ENCODE measurements around the gene RAPGEF2.
A peak's percentile ranks its signal among the peaks of the same experiment; 100 is the strongest.
"Not testable (repeated sequence)": the region's sequence is repeated elsewhere in the genome, so short reads cannot be mapped to it uniquely, and the experiment has no call there.

RAPGEF2 gene

GRCh38 chr4:159281771-159282170 lies 178.9 kb downstream of the RAPGEF2 start:
- no peak for DNase-seq (ENCODE audit: low read depth)

DNA sequence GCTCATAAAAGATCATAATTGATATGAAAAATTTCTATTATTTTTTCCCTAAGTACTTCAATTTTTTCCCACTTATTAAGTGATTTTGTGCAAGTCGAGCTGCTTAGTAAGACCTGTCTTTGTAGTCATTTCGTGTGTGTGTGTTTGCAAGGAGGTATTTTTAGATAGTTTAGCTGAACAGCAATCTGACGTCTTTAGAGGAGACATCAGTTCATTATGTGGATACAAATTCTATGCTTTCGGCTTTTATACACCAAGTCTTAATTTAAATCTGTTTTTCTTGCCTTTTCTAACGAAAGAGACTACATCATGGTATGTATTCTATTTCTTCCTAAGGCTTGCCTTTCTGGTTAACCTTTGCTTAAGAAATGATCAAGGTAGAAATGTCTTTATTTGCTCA lies 179.4 kb downstream of the RAPGEF2 start:
- DNase-seq (ENCODE audit: low read depth): no peak

DNA sequence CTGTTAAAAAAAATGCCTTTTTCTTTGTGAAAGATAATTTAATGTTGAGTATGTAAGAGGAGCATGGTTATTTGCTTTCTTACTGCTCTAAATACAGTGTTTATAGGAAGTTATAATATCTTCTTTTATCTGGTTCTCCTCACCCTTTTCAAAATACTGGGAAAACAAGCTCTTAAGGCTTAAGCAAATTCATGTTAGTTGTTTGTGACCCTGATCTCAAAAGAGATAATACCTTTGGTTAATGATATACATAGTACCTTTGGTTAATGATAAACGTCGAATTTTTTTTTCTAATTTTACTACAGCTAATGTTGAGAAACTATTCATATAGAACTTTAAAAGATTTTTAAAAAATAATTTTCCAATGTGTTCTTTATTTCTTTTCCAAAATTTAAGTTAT lies 180.1 kb downstream of the RAPGEF2 start:
- no peak for DNase-seq (ENCODE audit: low read depth)

GRCh38 chr4:159283696-159284095 lies 180.8 kb downstream of the RAPGEF2 start:
- peak; percentile 68 for DNase-seq (ENCODE audit: low read depth)

GRCh38 chr4:159284113-159284512 lies 181.2 kb downstream of the RAPGEF2 start:
- no peak for DNase-seq (ENCODE audit: low read depth)

DNA sequence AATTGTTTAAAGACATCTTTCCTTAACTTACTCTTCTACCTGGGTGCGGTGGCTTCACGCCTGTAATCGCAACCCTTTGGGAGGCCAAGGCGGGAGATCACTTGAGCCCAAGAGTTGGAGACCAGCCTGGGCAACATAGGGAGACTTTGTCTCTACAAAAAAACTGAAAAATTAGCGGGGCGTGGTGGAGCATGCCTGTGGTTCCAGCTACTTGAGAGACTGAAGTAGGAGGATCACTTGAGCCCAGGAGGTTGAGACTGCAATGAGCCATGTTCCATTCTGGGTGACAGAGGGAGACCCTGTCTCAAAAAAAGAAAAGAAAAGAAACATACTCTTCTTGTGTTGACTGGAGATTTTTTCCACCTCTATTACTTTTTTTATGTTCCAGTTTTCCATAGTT lies 181.9 kb downstream of the RAPGEF2 start:
- DNase-seq (ENCODE audit: low read depth): no peak

GRCh38 chr4:159287767-159288166 lies 184.9 kb downstream of the RAPGEF2 start:
- no peak for DNase-seq (ENCODE audit: low read depth)

- DNase-seq (ENCODE audit: low read depth): no peak
These were observed 186.8 kb downstream of the RAPGEF2 start for GRCh38 chr4:159289682-159290081.

DNA sequence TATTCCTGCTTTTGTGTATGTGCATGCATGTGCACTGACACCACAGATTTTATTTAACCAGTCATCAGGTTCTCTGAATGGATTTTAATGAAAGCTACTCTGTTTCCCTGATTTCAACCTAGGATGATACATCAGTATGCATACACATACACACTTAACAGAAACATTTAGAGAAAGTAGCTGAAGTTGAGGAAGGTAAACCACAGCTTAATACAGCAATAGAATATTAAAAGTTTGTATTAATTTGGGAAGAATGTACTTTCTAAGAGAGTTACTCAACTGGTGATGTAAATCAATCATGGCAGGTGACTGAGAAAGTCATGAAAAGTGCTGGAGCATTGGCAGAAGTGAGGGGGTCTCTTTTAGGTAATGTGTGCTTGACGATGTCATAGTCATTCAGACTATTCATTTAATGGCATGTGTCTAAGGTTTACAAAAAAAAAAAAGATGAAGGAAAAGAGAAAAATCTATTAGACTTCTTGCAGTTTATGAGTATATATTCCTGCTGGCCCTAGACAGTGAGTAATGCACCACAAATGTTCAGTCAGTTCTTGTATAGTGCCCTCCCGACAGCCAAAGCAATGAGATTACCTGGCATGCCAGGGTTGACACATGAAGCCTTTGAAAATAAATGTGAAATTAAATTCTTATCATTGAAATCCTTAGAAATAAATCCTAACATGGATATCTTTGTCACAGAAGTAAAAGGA lies 187.6 kb downstream of the RAPGEF2 start:
- DNase-seq (ENCODE audit: low read depth): no peak

GRCh38 chr4:159291176-159291575 lies 188.3 kb downstream of the RAPGEF2 start:
- DNase-seq (ENCODE audit: low read depth): no peak

DNA sequence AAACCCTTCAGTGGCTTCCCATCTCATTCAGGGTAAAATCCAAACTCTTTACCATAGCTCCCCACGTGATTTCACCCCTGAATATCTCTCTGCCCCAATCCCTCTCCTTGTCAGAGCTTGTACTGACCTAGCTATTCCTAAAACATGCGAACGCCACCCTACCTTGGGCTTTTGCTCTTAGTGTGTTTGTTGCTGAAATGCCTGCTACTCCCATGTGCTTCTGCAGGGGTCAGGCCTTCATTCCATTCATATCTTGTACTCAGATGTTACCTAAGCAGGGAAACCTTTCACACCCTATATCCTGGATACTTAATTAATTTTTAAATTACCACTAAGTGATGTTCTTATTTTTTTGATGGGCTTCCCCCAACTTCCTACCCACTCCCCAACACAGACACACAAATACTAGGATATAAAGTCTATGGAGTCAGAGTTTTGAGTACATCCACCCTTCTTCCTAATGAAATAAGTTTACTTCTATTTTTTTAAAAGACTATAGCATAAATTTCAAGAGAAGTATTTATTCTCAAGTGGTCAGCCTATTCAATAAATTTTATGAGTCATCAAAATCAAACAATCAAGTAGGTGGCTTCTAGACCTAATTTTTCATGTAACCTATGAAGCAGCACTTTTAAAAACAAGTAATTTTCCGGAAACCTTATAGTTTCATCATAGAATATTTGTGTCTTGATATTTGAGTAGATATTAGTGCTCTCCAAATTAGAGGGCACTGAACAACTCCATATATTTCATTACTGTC lies 189.4 kb downstream of the RAPGEF2 start:
- no peak for DNase-seq (ENCODE audit: low read depth)

DNA sequence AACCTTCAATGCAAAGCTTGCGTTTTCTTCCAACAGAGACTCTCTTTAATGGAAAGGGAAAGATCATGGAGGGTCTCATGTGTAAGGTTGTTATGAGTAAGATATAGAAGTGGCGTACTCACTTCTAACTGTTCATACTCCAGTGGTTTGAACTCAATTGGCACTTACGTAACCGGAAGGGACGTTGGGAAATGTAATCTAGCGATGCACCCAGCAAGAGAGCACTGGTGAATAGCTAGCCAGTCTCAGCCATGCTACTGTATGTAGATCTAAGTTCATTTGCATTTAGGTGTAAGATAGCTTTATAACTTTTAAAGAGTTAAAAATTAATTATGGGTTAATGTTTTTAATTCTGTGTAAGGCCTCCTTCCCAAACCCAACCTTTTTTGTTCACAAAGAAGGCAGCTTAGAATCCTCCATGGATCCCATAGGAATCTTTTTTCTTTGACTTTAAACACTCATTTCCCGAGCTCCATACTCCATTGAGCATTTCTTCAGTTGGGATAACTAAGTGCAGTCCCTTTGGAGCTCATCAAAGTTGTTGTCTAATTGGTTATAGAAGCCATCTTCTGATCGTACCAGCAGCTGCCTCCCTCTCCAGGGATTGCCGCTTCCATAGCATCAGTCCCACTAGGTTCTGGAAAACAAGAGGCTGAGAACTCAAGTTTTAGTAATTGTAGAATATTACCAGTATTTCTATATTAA lies 191.1 kb downstream of the RAPGEF2 start:
- no peak for DNase-seq (ENCODE audit: low read depth)

DNA sequence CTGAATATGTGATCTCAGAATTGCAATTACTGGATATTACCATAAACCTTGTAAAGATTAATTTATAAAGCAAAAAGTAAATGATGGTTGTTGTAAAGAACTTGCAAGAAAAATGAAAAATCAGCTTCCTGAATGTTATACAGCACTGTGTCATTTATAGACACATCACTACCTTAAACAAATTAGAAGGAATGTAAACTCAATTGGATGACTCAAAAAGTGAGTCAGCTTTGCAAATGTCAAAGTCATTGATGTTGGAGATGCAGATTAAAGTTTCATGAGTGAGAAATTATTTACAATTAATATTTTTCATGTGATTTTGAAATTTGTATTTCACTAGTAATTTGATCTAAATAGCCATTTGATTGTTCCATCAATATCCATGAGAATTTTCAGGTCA lies 193.2 kb downstream of the RAPGEF2 start:
- DNase-seq (ENCODE audit: low read depth): peak; percentile 30

GRCh38 chr4:159297091-159297490 lies 194.2 kb downstream of the RAPGEF2 start:
- no peak for DNase-seq (ENCODE audit: low read depth)

GRCh38 chr4:159298502-159298901 lies 195.6 kb downstream of the RAPGEF2 start:
- no peak for DNase-seq (ENCODE audit: low read depth)

- no peak for DNase-seq (ENCODE audit: low read depth)
These were observed 200.6 kb downstream of the RAPGEF2 start for GRCh38 chr4:159303435-159303834.

DNA sequence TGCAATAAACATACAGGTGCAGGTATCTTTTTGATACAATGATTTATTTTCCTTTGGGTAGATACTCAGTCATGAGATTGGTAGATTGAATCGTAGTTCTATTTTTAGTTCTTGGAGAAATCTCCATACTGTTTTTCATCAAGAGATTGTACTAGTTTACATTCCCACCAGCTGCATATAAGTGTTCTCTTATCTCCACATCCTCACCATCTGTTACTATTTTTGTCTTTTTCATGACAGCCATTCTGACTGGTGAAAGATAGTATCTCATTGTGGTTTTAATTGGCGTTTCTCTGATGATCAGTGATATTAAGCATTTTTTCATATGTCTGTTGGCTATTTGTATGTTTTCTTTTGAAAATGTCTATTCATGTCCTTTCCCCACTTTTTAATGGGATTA lies 202.2 kb downstream of the RAPGEF2 start:
- no peak for DNase-seq (ENCODE audit: low read depth)

DNA sequence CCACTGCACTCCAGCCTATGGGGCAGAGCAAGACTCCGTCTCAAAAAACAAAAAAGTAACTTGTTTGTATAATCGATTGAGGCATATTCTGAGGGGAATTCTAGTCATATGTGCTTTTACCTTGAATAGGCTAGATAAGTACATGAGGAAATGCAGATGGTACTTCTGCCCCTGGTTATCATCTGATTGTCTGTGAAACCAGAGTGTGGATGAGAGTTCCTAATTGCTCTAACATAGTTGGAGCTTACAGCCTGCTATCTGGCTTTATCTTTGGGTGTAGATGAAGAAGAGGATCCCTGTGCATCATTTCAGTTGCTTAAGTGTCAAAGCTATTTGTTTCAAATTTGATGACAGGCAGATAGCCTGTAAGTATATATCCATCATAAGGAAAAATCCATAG lies 205.1 kb downstream of the RAPGEF2 start:
- no peak for DNase-seq (ENCODE audit: low read depth)

DNA sequence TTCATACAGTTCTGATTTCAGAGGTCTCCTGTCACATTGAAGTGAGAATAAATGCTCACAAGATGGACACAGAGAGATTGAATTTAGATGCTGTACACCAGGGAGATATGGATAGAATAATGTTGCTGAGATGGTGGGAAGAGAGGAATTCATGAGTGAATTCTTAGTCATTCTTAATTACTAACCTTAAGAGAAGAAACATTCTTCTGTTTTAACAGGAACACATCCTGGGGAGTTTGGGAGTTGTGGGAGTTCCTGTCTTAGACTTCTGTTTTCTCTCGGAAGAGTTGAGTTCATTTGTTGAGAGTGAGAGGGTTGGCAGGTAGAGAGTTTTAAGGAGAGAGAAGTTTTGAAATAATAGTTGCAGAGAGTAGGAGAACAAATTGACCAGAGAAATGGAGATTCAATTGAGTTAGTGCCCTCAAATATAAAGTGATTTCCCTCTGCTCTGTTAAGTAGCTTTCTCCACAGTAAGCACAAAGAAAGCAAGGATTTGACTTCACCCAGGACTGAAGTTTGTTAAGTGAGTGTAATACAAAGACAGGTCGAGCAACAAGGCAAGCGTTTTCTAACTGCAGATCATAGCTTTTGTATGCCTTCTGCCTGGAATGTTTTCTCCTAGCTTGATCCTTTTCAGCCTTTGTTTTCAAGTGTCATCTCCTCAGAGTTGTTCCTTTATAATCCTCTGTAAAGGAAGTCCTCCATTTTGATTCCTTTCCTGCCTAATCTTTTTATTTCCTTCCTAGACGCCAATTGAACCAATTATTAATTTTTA lies 205.9 kb downstream of the RAPGEF2 start:
- DNase-seq (ENCODE audit: low read depth): peak; percentile 28

DNA sequence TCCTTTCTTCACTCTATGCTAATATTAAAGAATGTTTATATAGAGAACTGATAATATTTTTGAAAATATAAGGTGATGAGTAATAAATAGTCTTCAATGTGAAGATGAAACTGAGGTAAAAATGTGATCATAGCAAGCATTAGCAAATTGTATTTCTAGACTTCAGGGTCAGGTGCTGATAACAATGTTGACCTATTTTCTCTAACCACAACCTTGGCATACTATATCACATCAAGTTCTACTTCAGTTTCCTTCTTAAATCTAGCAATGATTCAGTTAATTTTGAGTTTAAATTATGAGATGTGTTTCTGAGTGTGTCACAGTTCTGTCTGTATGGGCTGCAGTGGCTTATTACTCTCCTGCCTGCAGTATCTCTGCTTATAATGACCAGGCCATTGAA lies 209.4 kb downstream of the RAPGEF2 start:
- DNase-seq (ENCODE audit: low read depth): no peak

DNA sequence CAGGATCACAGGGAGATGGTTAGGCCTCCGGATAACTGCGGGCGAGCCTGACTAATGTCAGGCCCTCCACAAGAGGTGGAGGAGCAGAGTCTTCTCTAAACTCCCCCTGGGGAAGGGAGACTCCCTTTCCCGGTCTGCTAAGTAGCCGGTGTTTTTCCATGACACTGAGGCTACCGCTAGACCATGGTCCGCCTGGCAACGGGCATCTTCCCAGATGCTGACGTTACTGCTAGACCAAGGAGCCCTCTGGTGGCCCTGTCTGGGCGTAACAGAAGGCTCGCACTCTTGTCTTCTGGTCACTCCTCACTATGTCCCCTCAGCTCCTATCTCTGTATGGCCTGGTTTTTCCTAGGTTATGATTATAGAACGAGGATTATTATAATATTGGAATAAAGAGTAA lies 213.0 kb downstream of the RAPGEF2 start:
- DNase-seq (ENCODE audit: low read depth): not testable (repeated sequence)

DNA sequence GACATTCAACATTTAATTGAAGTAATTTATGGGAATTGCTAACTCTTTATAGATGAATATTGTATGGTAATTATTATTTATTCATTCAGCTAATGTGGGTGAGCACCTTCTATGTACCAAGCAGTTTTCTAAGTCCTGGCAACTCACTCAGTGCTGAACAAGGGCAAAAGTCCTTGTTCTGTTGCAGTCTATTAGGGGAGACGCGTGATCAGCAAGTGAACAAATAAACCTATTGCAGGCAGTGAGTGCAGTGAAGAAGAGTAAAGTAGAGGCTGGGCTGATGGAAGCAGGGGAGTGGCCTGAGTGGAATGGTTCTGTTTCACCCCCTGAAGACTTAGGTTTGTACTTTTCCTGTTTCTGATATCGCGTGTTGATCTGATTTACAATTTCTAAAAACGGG lies 214.3 kb downstream of the RAPGEF2 start:
- DNase-seq (ENCODE audit: low read depth): no peak

Measured in HS-5 (cell line).